Ectodermal cell (in vitro differentiated cells): ENCODE results near the gene SPTA1.
"Not testable (repeated sequence)": the region's sequence is repeated elsewhere in the genome, so short reads cannot be mapped to it uniquely, and the experiment has no call there.

Source experiments
- H3K27ac ChIP-seq: 2 replicates; pipeline ENCODE4 v1.7.0; 2013; ENCODE audit warnings: mild to moderate bottlenecking, low read depth, low read length; ENCODE audit not compliant: insufficient read depth, poor library complexity, severe bottlenecking
- H3K27me3 ChIP-seq: 2 replicates; pipeline ENCODE4 v1.7.0; 2013; ENCODE audit warnings: mild to moderate bottlenecking, low read length; ENCODE audit not compliant: insufficient read depth, control insufficient read depth, poor library complexity, severe bottlenecking
- H3K36me3 ChIP-seq: one replicate; pipeline ENCODE4 v1.7.0; 2013; ENCODE audit warnings: low read length; ENCODE audit not compliant: control insufficient read depth, insufficient read depth
- H3K4me1 ChIP-seq: one replicate; pipeline ENCODE4 v1.7.0; 2013; ENCODE audit warnings: low read length; ENCODE audit not compliant: control insufficient read depth, insufficient read depth
- H3K4me3 ChIP-seq: 2 replicates; pipeline ENCODE4 v1.7.0; 2013; ENCODE audit warnings: low read depth, low read length, control low read depth; ENCODE audit not compliant: insufficient read depth
- H3K9me3 ChIP-seq: 2 replicates; pipeline ENCODE4 v1.7.0; 2013; ENCODE audit warnings: mild to moderate bottlenecking, low read length, moderate library complexity; ENCODE audit not compliant: control insufficient read depth
- WGBS, 2 experiments: methylation state at CpG; one replicate each; pipeline ENCODE4 v1.1.7; 2013; ENCODE audit warnings: missing lambda C conversion rate in 2 of 2; 5-methylcytosine and 5-hydroxymethylcytosine counted together

SPTA1 gene

DNA sequence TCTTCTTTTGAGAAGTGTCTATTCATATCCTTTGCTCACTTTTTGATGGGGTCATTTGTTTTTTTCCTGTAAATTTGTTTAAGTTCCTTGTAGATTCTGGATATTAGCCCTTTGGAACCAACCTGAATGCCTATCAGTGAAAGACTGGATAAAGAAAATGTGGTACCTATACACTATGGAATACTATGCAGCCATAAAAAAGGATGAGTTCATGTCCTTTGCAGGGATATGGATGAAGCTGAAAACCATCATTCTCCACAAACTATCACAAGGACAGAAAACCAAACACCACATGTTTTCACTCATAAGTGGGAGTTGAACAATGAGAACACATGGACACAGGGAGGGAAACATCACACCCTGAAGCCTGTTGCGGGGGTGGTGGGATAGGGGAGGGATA is 1.8 kb upstream of the SPTA1 start:
- not testable (repeated sequence) for H3K27ac ChIP-seq, H3K9me3 ChIP-seq, H3K36me3 ChIP-seq, H3K4me1 ChIP-seq, H3K27me3 ChIP-seq, H3K4me3 ChIP-seq
- 80 to 100% methylated on average over 1 of the region's 1 CpG for WGBS, 2 experiments

DNA sequence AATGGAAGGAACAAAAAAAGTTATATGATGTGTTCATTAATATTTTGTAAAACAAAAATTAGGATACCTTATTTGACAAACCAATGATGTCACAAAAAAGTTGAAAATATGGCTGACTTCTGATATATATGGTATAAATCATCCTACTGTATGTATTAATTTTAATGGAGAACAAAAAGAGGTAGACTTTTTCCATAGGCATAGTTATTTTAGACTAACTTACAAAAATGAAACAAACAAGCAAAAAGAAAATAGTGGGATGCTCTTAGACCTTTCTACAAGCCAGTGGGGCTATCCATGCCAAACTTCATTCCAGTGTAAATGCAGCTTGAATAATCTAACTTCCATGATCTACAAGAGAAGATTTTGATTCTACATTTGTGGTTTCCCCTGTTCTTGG is 522 bp upstream of the SPTA1 start:
- H3K36me3 ChIP-seq, result no peaks in the 10 kb centered on the region
- H3K4me3 ChIP-seq, result no peak overlapping the region
- H3K4me1 ChIP-seq, result no peaks in the 10 kb centered on the region
- no peaks in the 10 kb centered on the region for H3K9me3 ChIP-seq
- H3K27ac ChIP-seq, result no peak overlapping the region
- no peaks in the 10 kb centered on the region for H3K27me3 ChIP-seq

DNA sequence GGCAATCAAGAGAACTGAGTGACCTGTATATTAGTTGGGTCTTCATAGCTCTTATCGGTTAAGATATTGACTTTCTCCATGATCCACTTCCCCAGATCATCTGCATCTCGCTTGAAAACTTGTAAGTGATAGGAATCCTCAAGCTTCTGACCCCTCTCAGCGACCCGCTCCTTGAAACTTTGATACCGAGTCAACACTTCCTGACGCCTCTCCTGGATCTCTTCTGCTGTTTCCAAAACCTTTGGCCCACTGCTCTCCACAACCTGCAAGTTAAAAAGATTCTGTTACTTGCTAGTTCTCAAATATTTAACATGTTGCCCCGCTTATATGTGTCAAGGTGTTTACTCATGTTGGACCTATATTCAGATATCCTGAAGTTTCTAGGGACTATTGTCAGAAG is 1.4 kb downstream of the SPTA1 start:
- 77% methylated on average over 7 of the region's 7 CpGs for WGBS, 2 experiments
- H3K36me3 ChIP-seq, result no peaks in the 10 kb centered on the region
- no peak overlapping the region for H3K27ac ChIP-seq
- no peaks in the 10 kb centered on the region for H3K4me1 ChIP-seq
- H3K4me3 ChIP-seq, result no peak overlapping the region
- H3K27me3 ChIP-seq, result no peaks in the 10 kb centered on the region
- H3K9me3 ChIP-seq, result no peaks in the 10 kb centered on the region

DNA sequence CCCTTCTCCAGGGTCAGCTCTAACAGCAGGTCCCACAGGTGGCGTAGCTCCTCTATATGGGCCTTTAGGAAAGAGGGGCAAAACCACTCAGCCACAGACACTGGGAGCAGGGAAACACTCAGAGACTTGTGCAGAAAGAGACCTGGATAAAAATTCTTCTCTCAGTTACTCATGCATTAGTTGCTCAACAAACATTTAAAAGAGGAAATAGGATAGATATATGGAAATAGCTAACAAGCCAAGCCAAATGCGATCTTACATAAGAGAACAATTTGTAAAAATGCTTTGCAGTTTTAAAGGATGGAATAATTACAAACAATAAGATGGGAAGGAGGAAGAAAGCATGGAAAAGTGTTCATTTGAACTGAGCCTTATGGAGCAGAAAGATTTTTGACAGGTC is 4.9 kb downstream of the SPTA1 start:
- no peak overlapping the region for H3K4me3 ChIP-seq
- H3K27me3 ChIP-seq, result no peaks in the 10 kb centered on the region
- H3K4me1 ChIP-seq, result no peaks in the 10 kb centered on the region
- H3K36me3 ChIP-seq, result no peaks in the 10 kb centered on the region
- no peaks in the 10 kb centered on the region for H3K9me3 ChIP-seq
- 96 to 97% methylated on average over 2 of the region's 2 CpGs for WGBS, 2 experiments
- no peak overlapping the region for H3K27ac ChIP-seq

DNA sequence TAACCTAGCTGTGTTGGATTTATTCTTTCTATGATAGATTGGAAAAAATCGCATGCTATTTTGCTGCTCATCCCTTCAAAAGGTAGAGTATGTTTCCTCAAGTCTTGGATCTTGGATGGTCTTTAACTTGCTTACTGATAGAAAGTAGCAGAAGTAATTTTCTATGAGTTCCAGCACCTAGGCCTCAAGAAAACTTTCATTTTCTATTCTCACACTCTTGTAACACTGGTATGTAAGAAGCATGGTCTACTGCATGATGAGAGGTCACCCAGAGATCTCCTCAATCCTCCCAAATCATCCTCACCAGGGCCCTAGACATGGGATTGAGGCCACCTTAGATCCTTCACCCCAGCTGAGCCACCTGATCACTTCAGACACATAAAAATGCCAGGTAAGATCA is 7.2 kb downstream of the SPTA1 start:
- H3K4me1 ChIP-seq, result no peaks in the 10 kb centered on the region
- no peaks in the 10 kb centered on the region for H3K36me3 ChIP-seq
- H3K27me3 ChIP-seq, result no peaks in the 10 kb centered on the region
- H3K9me3 ChIP-seq, result no peaks in the 10 kb centered on the region
- 93 to 97% methylated on average over 1 of the region's 1 CpG for WGBS, 2 experiments
- no peak overlapping the region for H3K27ac ChIP-seq
- H3K4me3 ChIP-seq, result no peak overlapping the region

DNA sequence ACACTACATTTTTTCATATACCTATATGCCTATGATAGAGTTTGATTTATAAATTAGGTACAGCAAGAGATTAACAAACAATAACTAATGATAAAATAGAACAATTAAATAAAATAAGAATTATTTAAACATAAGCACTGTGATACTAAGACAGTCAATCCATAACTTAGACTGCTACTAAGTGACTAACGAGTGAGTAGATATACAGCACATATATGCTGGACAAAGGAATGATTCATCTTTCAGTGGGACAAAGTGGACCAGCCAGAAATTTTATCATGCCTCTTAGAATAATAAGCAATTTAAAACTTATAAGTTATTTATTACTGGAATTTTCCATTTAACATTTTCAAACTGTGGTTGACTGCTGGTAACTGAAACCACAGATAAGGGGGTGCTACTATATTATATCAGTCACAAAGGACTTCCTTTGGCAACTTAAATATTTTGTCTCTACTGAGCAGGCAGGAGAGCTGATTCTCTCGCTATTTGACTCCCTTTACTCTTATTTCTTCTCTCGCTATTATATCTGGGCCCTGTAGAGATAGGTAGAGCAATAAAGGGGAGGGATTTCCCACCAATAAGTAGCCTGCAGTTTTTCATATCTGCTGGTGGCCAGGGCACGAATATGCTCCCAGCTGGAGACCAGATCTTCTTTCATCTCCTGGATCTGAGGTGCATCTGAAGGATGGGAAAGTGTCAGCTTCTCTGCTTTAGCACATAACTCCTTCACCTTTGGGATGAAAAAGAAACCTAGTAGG is 10.8 kb downstream of the SPTA1 start:
- Histone ChIP-seq H3K27ac (no peak overlapping the region), H3K27me3 (no peaks in the 10 kb centered on the region)
- 89 to 91% methylated on average over 4 of the region's 4 CpGs for WGBS, 2 experiments

DNA sequence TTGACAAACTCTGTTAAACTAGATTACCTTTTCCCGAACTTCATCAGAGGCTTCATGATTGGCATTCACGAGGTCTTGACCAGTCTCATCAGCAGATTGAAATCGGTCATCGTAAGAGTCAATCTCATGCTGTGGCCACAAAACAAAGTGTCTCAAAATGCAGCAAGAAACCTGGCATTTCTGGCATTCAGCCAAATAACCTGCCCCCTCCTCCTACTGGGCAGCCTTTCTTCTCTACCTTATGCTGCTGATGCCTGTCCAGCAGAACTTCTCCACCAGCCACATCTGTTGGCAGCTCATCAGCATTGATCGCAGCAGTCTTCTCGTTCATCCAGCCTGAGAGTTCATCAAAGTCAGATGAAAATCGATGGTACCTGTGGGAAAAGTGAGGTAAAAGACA is 12.2 kb downstream of the SPTA1 start:
- H3K4me3 ChIP-seq, result no peak overlapping the region
- H3K4me1 ChIP-seq, result no peaks in the 10 kb centered on the region
- no peaks in the 10 kb centered on the region for H3K36me3 ChIP-seq
- WGBS, 2 experiments, result 92 to 95% methylated on average over 7 of the region's 7 CpGs
- no peaks in the 10 kb centered on the region for H3K9me3 ChIP-seq
- H3K27ac ChIP-seq, result no peak overlapping the region
- no peaks in the 10 kb centered on the region for H3K27me3 ChIP-seq

More for the DNA sequence above, 10.8 kb downstream of the SPTA1 start:
- no peak overlapping the region for H3K4me3 ChIP-seq
- no peaks in the 10 kb centered on the region for H3K9me3 ChIP-seq
- no peaks in the 10 kb centered on the region for H3K36me3 ChIP-seq
- H3K4me1 ChIP-seq, result no peaks in the 10 kb centered on the region

DNA sequence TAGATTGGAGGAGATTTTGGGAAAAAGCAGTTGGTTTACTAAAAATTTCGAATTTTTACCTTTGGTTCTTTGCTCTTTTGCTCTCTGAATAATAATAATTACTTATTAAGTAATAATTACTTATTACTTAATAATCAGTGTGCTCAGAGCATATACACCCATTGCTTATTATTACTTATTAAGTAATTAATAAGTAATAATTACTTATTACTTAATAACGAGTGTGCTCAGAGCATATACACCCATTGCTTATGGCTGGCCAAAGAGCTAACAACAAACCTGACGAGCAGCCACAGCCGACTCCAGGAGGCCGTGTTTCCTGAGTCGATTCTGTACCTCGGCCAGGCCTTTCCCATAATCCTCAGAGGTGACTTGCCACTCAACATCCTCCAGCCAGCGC is 20.5 kb downstream of the SPTA1 start:
- H3K9me3 ChIP-seq, result no peaks in the 10 kb centered on the region
- no peak overlapping the region for H3K27ac ChIP-seq
- 90 to 92% methylated on average over 7 of the region's 8 CpGs for WGBS, 2 experiments
- no peaks in the 10 kb centered on the region for H3K36me3 ChIP-seq
- no peaks in the 10 kb centered on the region for H3K27me3 ChIP-seq
- no peak overlapping the region for H3K4me3 ChIP-seq
- no peaks in the 10 kb centered on the region for H3K4me1 ChIP-seq

DNA sequence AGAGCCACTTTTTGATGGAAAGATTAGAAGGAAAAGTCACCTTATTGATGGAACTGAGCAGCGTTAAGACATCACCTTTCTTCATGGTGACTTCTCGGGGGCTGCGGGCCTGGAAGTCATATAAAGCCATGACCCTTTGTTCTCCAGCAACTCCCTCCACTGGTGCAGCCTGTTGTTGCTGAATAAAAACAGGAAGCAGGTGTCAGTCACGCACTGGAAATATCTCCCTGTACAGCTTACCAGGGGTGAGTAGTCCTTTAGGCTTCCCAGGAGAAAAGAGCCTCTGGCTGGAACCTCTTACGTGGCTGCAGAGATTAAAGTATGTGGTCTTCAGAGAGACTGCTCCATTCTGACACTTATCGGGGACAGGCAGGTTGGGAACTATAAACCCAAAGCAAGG is 31.9 kb downstream of the SPTA1 start:
- H3K9me3 ChIP-seq, result no peaks in the 10 kb centered on the region
- 91% methylated on average over 6 of the region's 6 CpGs for WGBS, 2 experiments
- H3K27ac ChIP-seq, result no peak overlapping the region
- no peaks in the 10 kb centered on the region for H3K36me3 ChIP-seq
- H3K27me3 ChIP-seq, result no peaks in the 10 kb centered on the region
- H3K4me1 ChIP-seq, result no peaks in the 10 kb centered on the region
- H3K4me3 ChIP-seq, result no peak overlapping the region

DNA sequence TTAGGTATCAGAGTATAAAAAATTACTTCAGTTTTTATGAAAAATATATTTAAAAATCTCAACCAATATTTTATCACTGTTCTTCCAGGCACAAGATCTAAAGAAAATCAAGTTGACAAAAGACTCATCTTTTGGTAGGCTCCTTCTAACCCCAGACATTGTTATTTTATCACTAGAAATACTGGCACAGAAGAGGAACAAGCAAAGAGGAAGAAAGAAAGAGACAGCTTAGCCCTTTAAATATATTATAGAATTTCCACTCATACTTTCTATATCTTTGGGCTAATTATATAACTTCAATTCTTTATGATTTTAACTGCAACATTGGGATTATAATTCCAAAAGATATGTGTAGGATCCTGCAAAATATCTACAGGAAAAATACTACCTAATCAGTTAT is 32.4 kb downstream of the SPTA1 start:
- Histone ChIP-seq H3K9me3 (no peaks in the 10 kb centered on the region), H3K4me3 (no peak overlapping the region), H3K27me3 (no peaks in the 10 kb centered on the region), H3K36me3 (no peaks in the 10 kb centered on the region), H3K27ac (no peak overlapping the region), H3K4me1 (no peaks in the 10 kb centered on the region)
